ENCODE data around the gene USP6NL. TPM values are rescaled to one million over a fixed set of nuclear protein-coding genes. Genes with fewer than 3 reads are reported as not detected.

The USP6NL gene
- total and polyA plus RNA-seq, 2 of the 8 experiments (the other 6 are each of a cell fraction or from before 2014, with no cell fraction given) = 10.9 to 28.8 TPM

DNA sequence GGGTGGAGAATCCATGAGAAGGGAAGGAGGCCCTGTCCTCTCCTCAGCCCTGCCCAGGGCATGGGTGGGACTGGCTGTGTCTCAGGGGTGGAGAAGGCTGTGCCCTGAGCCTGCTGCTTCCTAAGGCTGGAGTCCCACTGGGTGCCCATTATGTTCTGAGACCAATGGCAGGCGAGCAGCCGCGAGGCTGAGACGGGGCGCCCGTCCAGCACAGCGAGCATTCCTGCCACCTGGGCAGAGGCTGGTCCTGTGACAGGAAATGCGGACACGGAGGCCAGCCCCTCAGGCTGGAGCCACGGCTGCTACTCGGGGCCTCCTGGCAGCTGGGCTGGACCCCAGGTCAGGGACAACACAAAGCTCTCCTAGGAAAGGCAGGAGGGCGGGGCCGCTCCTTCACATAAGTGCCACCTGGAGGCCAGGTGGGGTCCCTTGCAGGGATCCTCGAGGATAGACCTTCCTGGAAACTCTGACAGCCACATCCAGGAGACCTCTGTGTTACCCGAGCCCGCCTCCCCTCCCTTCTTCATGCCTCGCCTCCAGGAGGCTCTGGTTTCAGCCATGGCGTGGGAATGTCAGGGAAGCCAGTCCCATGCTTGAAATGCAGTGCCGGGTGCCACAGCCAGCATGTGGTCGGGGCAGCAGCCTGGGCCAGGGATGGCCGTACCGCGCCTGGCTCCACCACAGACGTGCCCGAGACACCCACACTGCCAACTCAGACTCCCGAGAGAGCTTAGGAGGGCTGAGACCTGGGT is 173.9 kb downstream of the USP6NL start:
- H3K36me3 ChIP-seq (ENCODE audit: control insufficient read depth in 2 of 4, insufficient read depth in 4 of 4, low read length in 3 of 4) = no peaks in the 10 kb centered on the region
- H4K5ac ChIP-seq (ENCODE audit: insufficient read length, low read depth, low read length) = no peak overlapping the region
- H2AFZ ChIP-seq (ENCODE audit: low read length) = no peak overlapping the region
- H2BK15ac ChIP-seq (ENCODE audit: low read length) = peak overlapping the region; percentile 55; the same call in 1 of the 2 replicates
- no peak overlapping the region for H3K14ac ChIP-seq (ENCODE audit: insufficient read length)
- FAIRE-seq (no peak), DNase-seq (ENCODE audit: low read depth in 1 of 2, low spot score in 2 of 2) (peak in 1 of 2 experiments; percentile 60)
- no peak overlapping the region for H3K23ac ChIP-seq (ENCODE audit: insufficient read length)
- H2BK12ac ChIP-seq (ENCODE audit: low read depth, low read length) = peak overlapping the region; percentile 71; the same call in 1 of the 2 replicates
- no peak overlapping the region for H3K9ac ChIP-seq (replicated peaks in 1 of 4; ENCODE audit: extremely low read depth in 1 of 4, low read depth in 3 of 4, low read length in 3 of 4)
- no peak overlapping the region for H3K4me3 ChIP-seq (ENCODE audit: extremely low read depth in 1 of 4, insufficient read depth in 2 of 4, low read depth in 3 of 4, low read length in 4 of 4)
- no peak overlapping the region for H4K8ac ChIP-seq (ENCODE audit: extremely low read depth, insufficient read depth, low read length)
- no peak overlapping the region for H3K4ac ChIP-seq (replicated peaks; ENCODE audit: insufficient read length, low read depth, low read length)
- no peak overlapping the region for H2BK120ac ChIP-seq (replicated peaks; ENCODE audit: low read depth, low read length)
- H3K18ac ChIP-seq (ENCODE audit: extremely low read depth, low read length) = peak overlapping the region; percentile 68; the same call in 1 of the 2 replicates
- peak overlapping the region; percentile 66 for H4K91ac ChIP-seq (replicated peaks; ENCODE audit: insufficient read length, low read length)
- peak overlapping the region; percentile 67; the same call in 1 of the 2 replicates for H2AK5ac ChIP-seq (ENCODE audit: low read depth, low read length)
- H3K4me1 ChIP-seq (replicated peaks in 1 of 4; ENCODE audit: control insufficient read depth in 3 of 4, insufficient read depth in 4 of 4, low read length in 3 of 4) = peaks cover 15 to 25% (median 19%) of the 10 kb centered on the region in 4 experiments
- WGBS, 2 experiments (ENCODE audit: extremely low coverage in 1 of 2, insufficient coverage in 1 of 2, insufficient read length in 1 of 2, insufficient replicate concordance in 2 of 2, low coverage in 1 of 2, low lambda C conversion rate in 2 of 2, missing lambda C conversion rate in 1 of 2) = 78% methylated on average over 25 of the region's 26 CpGs; no CpG with 5 or more reads in 1 of the 2 experiments
- peak overlapping the region; percentile 66; the same call in 1 of the 2 replicates for H2BK20ac ChIP-seq (ENCODE audit: low read length)
- H4K20me1 ChIP-seq (replicated peaks in 1 of 2; ENCODE audit: control insufficient read depth in 1 of 2, insufficient read depth in 2 of 2, low read length in 2 of 2) = no peaks in the 10 kb centered on the region
- ChIA-PET CTCF (ENCODE audit: partially characterized antibody) (interaction anchor here (0.5 to 5.2 kb wide), 6 partner anchors 10 to 181 kb away, joined by 3 to 33 read pairs (median 3); no protein-coding TSS in a partner anchor), POLR2A (ENCODE audit: partially characterized antibody) (no interaction called here)
- peak in 1 of 2 experiments; percentile 29; a peak in 1 of 4 replicates for TF ChIP-seq RAD21 (IDR thresholded peaks at IDR 0.05 in 1 of 2, conservative IDR thresholded peaks at IDR 0.05 in 1 of 2; ENCODE audit: low read depth in 2 of 2, low read length in 2 of 2)
- no peak for TF ChIP-seq SIX5 (IDR thresholded peaks at IDR 0.05; ENCODE audit: low read depth, low read length)
- TF ChIP-seq HDAC6 (IDR thresholded peaks at IDR 0.05; ENCODE audit: low read depth, low read length) = no peak
- TF ChIP-seq HDAC2 (IDR thresholded peaks at IDR 0.05; ENCODE audit: borderline replicate concordance in 1 of 2, low read depth in 2 of 2, low read length in 2 of 2) = no peak
- 0 out of 2 replicates have a peak, but pooled peaks have one; percentile 43 for TF ChIP-seq YY1 (IDR thresholded peaks at IDR 0.05; ENCODE audit: low read depth, low read length)
- TF ChIP-seq, protein P1, sequence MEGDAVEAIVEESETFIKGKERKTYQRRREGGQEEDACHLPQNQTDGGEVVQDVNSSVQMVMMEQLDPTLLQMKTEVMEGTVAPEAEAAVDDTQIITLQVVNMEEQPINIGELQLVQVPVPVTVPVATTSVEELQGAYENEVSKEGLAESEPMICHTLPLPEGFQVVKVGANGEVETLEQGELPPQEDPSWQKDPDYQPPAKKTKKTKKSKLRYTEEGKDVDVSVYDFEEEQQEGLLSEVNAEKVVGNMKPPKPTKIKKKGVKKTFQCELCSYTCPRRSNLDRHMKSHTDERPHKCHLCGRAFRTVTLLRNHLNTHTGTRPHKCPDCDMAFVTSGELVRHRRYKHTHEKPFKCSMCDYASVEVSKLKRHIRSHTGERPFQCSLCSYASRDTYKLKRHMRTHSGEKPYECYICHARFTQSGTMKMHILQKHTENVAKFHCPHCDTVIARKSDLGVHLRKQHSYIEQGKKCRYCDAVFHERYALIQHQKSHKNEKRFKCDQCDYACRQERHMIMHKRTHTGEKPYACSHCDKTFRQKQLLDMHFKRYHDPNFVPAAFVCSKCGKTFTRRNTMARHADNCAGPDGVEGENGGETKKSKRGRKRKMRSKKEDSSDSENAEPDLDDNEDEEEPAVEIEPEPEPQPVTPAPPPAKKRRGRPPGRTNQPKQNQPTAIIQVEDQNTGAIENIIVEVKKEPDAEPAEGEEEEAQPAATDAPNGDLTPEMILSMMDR (IDR thresholded peaks at IDR 0.05; ENCODE audit: control extremely low read depth in 1 of 3, insufficient read depth in 1 of 3, low read depth in 1 of 3, low read length in 3 of 3) = peak; percentile 5 to 20 (median 10); a peak in 2 of 4 replicates
- peak; percentile 43 for TF ChIP-seq CTBP2 (IDR thresholded peaks at IDR 0.05; ENCODE audit: borderline replicate concordance, insufficient read depth, insufficient read length, low read length)
- peak overlapping the region; percentile 57; the same call in 1 of the 2 replicates for H2BK5ac ChIP-seq (ENCODE audit: low read depth, low read length)
- H3K27me3 ChIP-seq (replicated peaks in 1 of 4; ENCODE audit: control insufficient read depth in 3 of 4, extremely low read depth in 1 of 4, insufficient read depth in 3 of 4, low read length in 3 of 4) = no peaks in the 10 kb centered on the region; a peak in 1 of 7 replicates
- no peak overlapping the region for H3K27ac ChIP-seq (ENCODE audit: low read depth, low read length)
- no peaks in the 10 kb centered on the region for H3K79me1 ChIP-seq (ENCODE audit: low read depth, low read length)
- no peak overlapping the region for H3K56ac ChIP-seq (replicated peaks; ENCODE audit: insufficient read length, low read depth, low read length)
- H3K4me2 ChIP-seq (ENCODE audit: insufficient read depth in 1 of 2, low read depth in 2 of 2, low read length in 2 of 2) = no peak overlapping the region
- no peaks in the 10 kb centered on the region for H3K9me3 ChIP-seq (ENCODE audit: insufficient read depth in 2 of 2, low read depth in 1 of 2, low read length in 1 of 2)
- peaks cover 2% of the 10 kb centered on the region; the same call in 1 of the 2 replicates for H3K23me2 ChIP-seq (ENCODE audit: low read depth, low read length)
- H3K79me2 ChIP-seq (ENCODE audit: control insufficient read depth in 1 of 2, insufficient read depth in 2 of 2, low read length in 2 of 2) = no peaks in the 10 kb centered on the region
